MCF 10A (cell line): ENCODE measurements around the gene FBXO5. TPM values are rescaled to one million over a fixed set of nuclear protein-coding genes. Genes with fewer than 3 reads are reported as not detected.
A peak's percentile ranks its signal among the peaks of the same experiment; 100 is the strongest.

Source experiments
- Bru-seq: library from RNA; stranded (reverse); fragments of 400-500 nt; gene quantifications from one replicate; lab custom pipeline; 2021; lab: Mats Ljungman, UMichigan
- BruChase-seq, 2 experiments: library from RNA; stranded (reverse); fragments of 400-500 nt; gene quantifications; one replicate each; lab custom pipeline; 2021; lab: Mats Ljungman, UMichigan
- BruUV-seq: library from RNA; stranded (reverse); fragments of 400-500 nt; replicated peaks from 2 replicates; lab custom pipeline; 2021; lab: Mats Ljungman, UMichigan
- CTCF ChIA-PET: fragments of 300-600 bp; sonication (Branson Sonifier 250); formaldehyde crosslinking; extraction: SDS; loops from one replicate; lab custom pipeline; 2021; ENCODE audit warnings: antibody characterized with exemption, inconsistent platforms; lab: Yijun Ruan, JAX
- POLR2A ChIA-PET: fragments of 300-600, 350-650 bp; sonication (Branson Sonifier 250); formaldehyde crosslinking; extraction: SDS; loops from one replicate; lab custom pipeline; 2020; ENCODE audit warnings: antibody characterized with exemption, inconsistent platforms; lab: Yijun Ruan, JAX
- DNase-seq: peaks from one replicate; pipeline ENCODE4 v3.0.0-alpha.2; 2018; ENCODE audit not compliant: unreplicated experiment
- H3K27ac Mint-ChIP-seq: one replicate; pipeline ENCODE4 v1.8.0; 2022; ENCODE audit warnings: mild to moderate bottlenecking, low read depth, mixed read lengths; ENCODE audit not compliant: unreplicated experiment
- H3K27me3 Mint-ChIP-seq: one replicate; pipeline ENCODE4 v1.8.0; 2022; ENCODE audit warnings: mixed read lengths; ENCODE audit not compliant: insufficient read depth, unreplicated experiment
- H3K36me3 Mint-ChIP-seq: one replicate; pipeline ENCODE4 v1.8.0; 2022; ENCODE audit warnings: mild to moderate bottlenecking, moderate library complexity, mixed read lengths; ENCODE audit not compliant: insufficient read depth, unreplicated experiment
- H3K4me1 Mint-ChIP-seq: one replicate; pipeline ENCODE4 v1.8.0; 2022; ENCODE audit warnings: mixed read lengths; ENCODE audit not compliant: insufficient read depth, unreplicated experiment
- H3K4me3 Mint-ChIP-seq: one replicate; pipeline ENCODE4 v1.8.0; 2022; ENCODE audit warnings: mild to moderate bottlenecking, moderate library complexity, mixed read lengths; ENCODE audit not compliant: unreplicated experiment
- H3K9me3 Mint-ChIP-seq: one replicate; pipeline ENCODE4 v1.8.0; 2022; ENCODE audit warnings: mixed read lengths; ENCODE audit not compliant: unreplicated experiment
- CTCF ChIP-seq: fragments of 200-600 bp; IDR thresholded peaks from one replicate; pipeline ENCODE4 v1.8.0; 2022; ENCODE audit warnings: antibody characterized with exemption, mild to moderate bottlenecking; ENCODE audit not compliant: unreplicated experiment
- intact Hi-C: fragments of 100-400 bp; cut with micrococcal nuclease; formaldehyde crosslinking; loops from 2 replicates; pipeline ENCODE4 v1.14.1; 2022
- long read RNA-seq: library from polyadenylated mRNA; stranded (forward); transcript quantifications from one replicate; pipeline ENCODE4 v2.0.0, GENCODE V29; 2022
- total RNA-seq: library from RNA; stranded (reverse); gene quantifications from 2 replicates; pipeline ENCODE4 v1.2.3, GENCODE V29; 2022

FBXO5 gene
- total RNA-seq (9.5 and 16.4 TPM in 2 replicates), Bru-seq, nascent RNA (percentile 79 among the genes with signal in this experiment), BruChase-seq, experiment 1, labeled RNA remaining after a 6-hour chase (percentile 48 among the genes with signal in this experiment), BruChase-seq, experiment 2, labeled RNA remaining after a 2-hour chase (percentile 73 among the genes with signal in this experiment)
- long read RNA-seq, transcript FBXO5-202 (5 exons, 2,221 nt) = minor isoform, 24 of 53 reads
- long read RNA-seq, transcript FBXO5-201 (5 exons, 2,037 nt) = major isoform, 28 of 53 reads
- long read RNA-seq, partial matches to known transcripts = 0 of 53 reads
- long read RNA-seq, other reads (novel, unspliced or antisense) = 1 of 53 reads

GRCh38 chr6:152982904-152983636, at the start of gene FBXO5:
TSS of gene FBXO5 (minus strand) at chr6:152983041. CDS start at chr6:152982959, 82 bp downstream.
- BruUV-seq = no TSS peak
- H3K9me3 Mint-ChIP-seq = no peaks in the 10 kb centered on the region
- no peaks in the 10 kb centered on the region for H3K27me3 Mint-ChIP-seq
- H3K4me1 Mint-ChIP-seq = peaks cover 28% of the 10 kb centered on the region
- ChIA-PET CTCF (interaction anchor here (0.7 kb wide), 2 partner anchors 158 to 326 kb away, joined by 3 to 4 read pairs; no protein-coding TSS in a partner anchor), POLR2A (interaction anchor here (0.7 to 5.3 kb wide), 11 partner anchors 9 to 604 kb away, joined by 3 to 100 read pairs (median 3); partner anchors contain the start of gene MTRF1L)
- peak; percentile 97 for DNase-seq
- peak within 1 kb of the TSS; percentile 89 for H3K27ac Mint-ChIP-seq
- intact Hi-C loops = no loop called here
- peaks cover 15% of the 10 kb centered on the region for H3K36me3 Mint-ChIP-seq
- H3K4me3 Mint-ChIP-seq = peak within 1 kb of the TSS; percentile 87
- no peak for TF ChIP-seq CTCF

GRCh38 chr6:153032255-153032882, 49.5 kb upstream of the FBXO5 start:
- H3K27me3 Mint-ChIP-seq = no peaks in the 10 kb centered on the region
- H3K36me3 Mint-ChIP-seq = no peaks in the 10 kb centered on the region
- DNase-seq = peak; percentile 46
- no peaks in the 10 kb centered on the region for H3K9me3 Mint-ChIP-seq
- no peak overlapping the region for H3K4me3 Mint-ChIP-seq
- no peak overlapping the region for H3K27ac Mint-ChIP-seq
- ChIA-PET POLR2A (interaction anchor here (0.6 to 0.9 kb wide), 5 partner anchors 11 to 280 kb away, joined by 3 to 5 read pairs (median 3); no protein-coding TSS in a partner anchor), CTCF (interaction anchor here (0.5 to 3.9 kb wide), 13 partner anchors 9 to 1527 kb away, joined by 3 to 36 read pairs (median 3); no protein-coding TSS in a partner anchor)
- H3K4me1 Mint-ChIP-seq = peaks cover 20% of the 10 kb centered on the region
- intact Hi-C loops = loop anchor here (1.0 to 2.0 kb wide), 5 partner anchors 76 to 916 kb away; no protein-coding TSS in a partner anchor
- BruUV-seq = no TSS peak
- peak; percentile 43 for TF ChIP-seq CTCF

- POLR2A ChIA-PET = interaction anchor here (0.6 to 1.2 kb wide), 5 partner anchors 8 to 775 kb away, joined by 3 read pairs; no protein-coding TSS in a partner anchor
- intact Hi-C loops = no loop called here
- TF ChIP-seq CTCF = no peak
- DNase-seq = peak; percentile 52
- H3K4me1 Mint-ChIP-seq = peaks cover 20% of the 10 kb centered on the region
- peak overlapping the region; percentile 24 for H3K27ac Mint-ChIP-seq
- H3K9me3 Mint-ChIP-seq = no peaks in the 10 kb centered on the region
- CTCF ChIA-PET = interaction anchor here (0.5 to 3.9 kb wide), 11 partner anchors 9 to 1009 kb away, joined by 3 to 36 read pairs (median 4); no protein-coding TSS in a partner anchor
- no TSS peak for BruUV-seq
- H3K36me3 Mint-ChIP-seq = peaks cover under 1% of the 10 kb centered on the region
- H3K4me3 Mint-ChIP-seq = no peak overlapping the region
- no peaks in the 10 kb centered on the region for H3K27me3 Mint-ChIP-seq
These were observed 48.6 kb upstream of the FBXO5 start for GRCh38 chr6:153031335-153031955.
